Endothelial cell (in vitro differentiated cells): Measurements from ENCODE around the gene TEX14. TPM values are rescaled to one million over a fixed set of nuclear protein-coding genes. Genes with fewer than 3 reads are reported as not detected.

Source experiments
- DNase-seq: peaks from one replicate; pipeline ENCODE4 v3.0.0; 2021; ENCODE audit warnings: low spot score
- H3K27ac Mint-ChIP-seq: one replicate; pipeline ENCODE4 v1.8.0; 2021; ENCODE audit warnings: mixed read lengths, inconsistent platforms; ENCODE audit not compliant: unreplicated experiment
- H3K27me3 Mint-ChIP-seq: one replicate; pipeline ENCODE4 v1.8.0; 2021; ENCODE audit warnings: mild to moderate bottlenecking, moderate library complexity, mixed read lengths, inconsistent platforms; ENCODE audit not compliant: unreplicated experiment
- H3K36me3 Mint-ChIP-seq: one replicate; pipeline ENCODE4 v1.8.0; 2021; ENCODE audit warnings: mild to moderate bottlenecking, low read depth, mixed read lengths, inconsistent platforms; ENCODE audit not compliant: unreplicated experiment
- H3K4me1 Mint-ChIP-seq: one replicate; pipeline ENCODE4 v1.8.0; 2021; ENCODE audit warnings: mild to moderate bottlenecking, mixed read lengths, inconsistent platforms; ENCODE audit not compliant: unreplicated experiment
- H3K4me3 Mint-ChIP-seq: one replicate; pipeline ENCODE4 v1.8.0; 2021; ENCODE audit warnings: mild to moderate bottlenecking, mixed read lengths, inconsistent platforms; ENCODE audit not compliant: unreplicated experiment
- H3K9me3 Mint-ChIP-seq: one replicate; pipeline ENCODE4 v1.8.0; 2021; ENCODE audit warnings: mixed read lengths, inconsistent platforms; ENCODE audit not compliant: unreplicated experiment
- total RNA-seq: library from RNA; stranded (reverse); fragmentation: NEBNext Ultra II Directional; extraction: Animal tissue kit (Norgen Biotek cat#: 25700); gene quantifications from one replicate; pipeline ENCODE4 v1.2.1, GENCODE V29; 2021; ENCODE audit not compliant: unreplicated experiment
- TF ChIP-seq, protein P1 (sequence below): fragments of 200-600 bp; sonication (generic); IDR thresholded peaks from one replicate; pipeline ENCODE4 v1.5.0; 2021; ENCODE audit warnings: antibody characterized with exemption; ENCODE audit not compliant: unreplicated experiment

Gene TEX14
- total RNA-seq, 1 donor from 2014 or later = 0.21 TPM

GRCh38 chr17:58668598-58668935, 23.3 kb downstream of the TEX14 start:
- TF ChIP-seq, protein P1, sequence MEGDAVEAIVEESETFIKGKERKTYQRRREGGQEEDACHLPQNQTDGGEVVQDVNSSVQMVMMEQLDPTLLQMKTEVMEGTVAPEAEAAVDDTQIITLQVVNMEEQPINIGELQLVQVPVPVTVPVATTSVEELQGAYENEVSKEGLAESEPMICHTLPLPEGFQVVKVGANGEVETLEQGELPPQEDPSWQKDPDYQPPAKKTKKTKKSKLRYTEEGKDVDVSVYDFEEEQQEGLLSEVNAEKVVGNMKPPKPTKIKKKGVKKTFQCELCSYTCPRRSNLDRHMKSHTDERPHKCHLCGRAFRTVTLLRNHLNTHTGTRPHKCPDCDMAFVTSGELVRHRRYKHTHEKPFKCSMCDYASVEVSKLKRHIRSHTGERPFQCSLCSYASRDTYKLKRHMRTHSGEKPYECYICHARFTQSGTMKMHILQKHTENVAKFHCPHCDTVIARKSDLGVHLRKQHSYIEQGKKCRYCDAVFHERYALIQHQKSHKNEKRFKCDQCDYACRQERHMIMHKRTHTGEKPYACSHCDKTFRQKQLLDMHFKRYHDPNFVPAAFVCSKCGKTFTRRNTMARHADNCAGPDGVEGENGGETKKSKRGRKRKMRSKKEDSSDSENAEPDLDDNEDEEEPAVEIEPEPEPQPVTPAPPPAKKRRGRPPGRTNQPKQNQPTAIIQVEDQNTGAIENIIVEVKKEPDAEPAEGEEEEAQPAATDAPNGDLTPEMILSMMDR = no peak
- no peaks in the 10 kb centered on the region for H3K4me1 Mint-ChIP-seq
- peaks cover 2% of the 10 kb centered on the region for H3K27me3 Mint-ChIP-seq

DNA sequence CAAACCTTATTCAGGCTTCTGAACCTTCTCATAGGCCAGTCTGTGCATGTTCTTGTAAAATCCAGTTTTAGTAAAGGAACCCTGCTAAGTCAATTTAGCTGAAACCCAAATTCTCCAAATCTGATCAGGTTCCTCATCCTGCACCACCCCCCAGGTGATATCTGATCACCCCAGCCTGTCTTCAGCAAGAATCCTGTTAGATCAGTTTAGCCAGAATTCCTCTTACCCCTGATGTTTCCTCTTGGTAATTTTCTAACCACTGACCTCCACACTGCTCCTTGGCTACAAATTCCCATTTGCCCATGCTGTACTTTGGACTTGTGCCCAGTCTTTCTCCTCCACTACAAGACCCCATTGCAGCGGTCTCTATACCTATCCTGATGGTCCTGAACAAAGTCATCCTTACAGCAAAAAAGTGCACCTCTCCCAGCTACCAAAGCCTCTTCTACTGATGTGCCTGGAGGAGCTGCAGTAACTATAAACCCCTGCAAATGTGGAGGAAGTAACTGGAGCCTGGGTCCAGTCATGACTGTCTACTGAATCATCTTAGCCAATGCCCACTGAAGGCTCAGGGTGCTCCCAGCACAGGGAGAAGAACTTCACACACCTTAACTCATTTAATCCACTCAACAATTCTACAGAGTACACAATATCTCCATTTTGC, 23.8 kb downstream of the TEX14 start:
- H3K4me3 Mint-ChIP-seq = no peak overlapping the region
- peaks cover 3% of the 10 kb centered on the region for H3K36me3 Mint-ChIP-seq
- no peaks in the 10 kb centered on the region for H3K9me3 Mint-ChIP-seq
- H3K27me3 Mint-ChIP-seq = peaks cover 2% of the 10 kb centered on the region
- DNase-seq = no peak
- no peak overlapping the region for H3K27ac Mint-ChIP-seq
- H3K4me1 Mint-ChIP-seq = no peaks in the 10 kb centered on the region
- TF ChIP-seq, protein P1 = no peak

More at GRCh38 chr17:58668598-58668935, 23.3 kb downstream of the TEX14 start:
- Mint-ChIP-seq H3K36me3 (peaks cover 3% of the 10 kb centered on the region), H3K9me3 (no peaks in the 10 kb centered on the region), H3K27ac (no peak overlapping the region), H3K4me3 (no peak overlapping the region)
- DNase-seq = no peak

- TF ChIP-seq, protein P1 = no peak
- no peaks in the 10 kb centered on the region for H3K9me3 Mint-ChIP-seq
- H3K27ac Mint-ChIP-seq = no peak overlapping the region
- H3K4me3 Mint-ChIP-seq = no peak overlapping the region
- no peak for DNase-seq
- H3K4me1 Mint-ChIP-seq = no peaks in the 10 kb centered on the region
- peaks cover 2% of the 10 kb centered on the region for H3K27me3 Mint-ChIP-seq
- H3K36me3 Mint-ChIP-seq = peaks cover 3% of the 10 kb centered on the region
These were observed 25.0 kb downstream of the TEX14 start for GRCh38 chr17:58666858-58667267.

DNA sequence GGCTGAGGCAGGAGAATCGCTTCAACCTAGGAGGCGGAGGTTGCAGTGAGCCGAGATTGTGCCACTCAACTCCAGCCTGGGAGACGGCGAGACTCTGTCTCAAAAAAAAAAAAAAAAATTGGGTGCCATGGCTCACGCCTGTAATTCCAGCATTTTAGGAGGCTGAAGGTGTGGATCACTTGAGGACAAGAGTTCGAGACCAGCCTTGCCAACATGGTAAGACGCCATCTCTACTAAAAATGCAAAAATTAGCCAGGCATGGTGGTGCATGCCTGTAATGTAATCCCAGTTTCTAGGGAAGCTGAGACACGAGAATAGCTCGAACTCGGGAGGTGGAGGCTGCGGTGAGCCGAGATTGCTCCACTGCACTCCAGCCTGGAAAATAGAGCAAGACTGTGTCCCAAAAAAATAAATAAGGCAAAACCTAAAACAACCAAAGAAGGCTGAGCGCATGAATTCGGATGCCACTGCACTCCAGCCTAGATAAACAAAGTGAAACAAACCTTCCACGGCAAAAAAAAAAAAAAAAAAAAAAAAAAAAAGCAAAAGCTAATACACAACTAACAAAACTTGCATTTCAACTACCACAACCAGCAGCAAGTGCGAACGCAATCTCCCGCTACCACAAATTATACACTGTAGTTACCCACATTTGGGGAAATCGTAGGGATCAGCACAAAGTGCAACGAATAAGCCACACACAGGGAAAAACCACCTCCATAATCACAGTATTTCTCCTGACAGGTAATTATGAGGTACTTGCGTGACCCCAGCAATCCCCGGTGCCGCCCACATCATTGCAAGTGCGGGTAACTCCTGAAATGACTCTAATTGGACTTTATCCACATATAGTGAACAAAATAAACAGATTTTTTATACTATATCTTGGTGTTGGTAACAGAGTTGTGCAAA, 25.6 kb downstream of the TEX14 start:
- DNase-seq = no peak
- TF ChIP-seq, protein P1 = no peak
- Mint-ChIP-seq H3K4me3 (no peak overlapping the region), H3K27me3 (peaks cover 2% of the 10 kb centered on the region), H3K4me1 (no peaks in the 10 kb centered on the region), H3K9me3 (no peaks in the 10 kb centered on the region), H3K27ac (peak overlapping the region; percentile 39), H3K36me3 (peaks cover 3% of the 10 kb centered on the region)

GRCh38 chr17:58664302-58664701, 27.5 kb downstream of the TEX14 start:
- TF ChIP-seq, protein P1 = no peak
- Mint-ChIP-seq H3K4me3 (no peak overlapping the region), H3K27ac (no peak overlapping the region)

More at GRCh38 chr17:58664302-58664701, 27.5 kb downstream of the TEX14 start:
- Mint-ChIP-seq H3K27me3 (peaks cover 4% of the 10 kb centered on the region), H3K36me3 (peaks cover 5% of the 10 kb centered on the region), H3K4me1 (peaks cover 6% of the 10 kb centered on the region), H3K9me3 (peaks cover 2% of the 10 kb centered on the region)
- DNase-seq = no peak
